ENCODE data around the gene PTGIS. TPM values are rescaled to one million over a fixed set of nuclear protein-coding genes. Genes with fewer than 3 reads are reported as not detected.

PTGIS gene
- total and polyA plus RNA-seq, 2 experiments from 2014 or later, result 109 to 192 TPM

DNA sequence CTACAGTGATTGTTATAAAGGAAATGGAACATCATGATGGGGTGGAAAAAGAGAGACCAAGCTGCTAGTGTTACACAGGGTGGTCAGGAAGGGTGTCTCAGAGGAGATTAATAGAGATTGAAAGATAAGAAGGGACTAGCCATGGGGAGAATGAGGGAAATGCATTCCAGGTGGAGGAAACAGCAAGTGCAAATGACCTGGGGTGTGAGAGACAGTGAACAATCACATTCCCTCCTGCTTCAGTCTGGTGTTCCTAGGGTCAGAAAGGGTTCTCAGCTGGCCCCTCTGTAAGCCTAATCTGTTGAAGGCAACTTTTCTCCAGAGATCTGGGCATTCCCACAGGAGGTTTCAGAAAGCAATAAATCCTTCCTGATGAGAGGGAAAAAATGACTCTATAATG lies 81.9 kb downstream of the PTGIS start:
- Histone ChIP-seq H3K4me2 (ENCODE audit: unreplicated experiment) (no peak overlapping the region), H4K20me1 (ENCODE audit: insufficient read depth) (no peaks in the 10 kb centered on the region), H3K36me3 (ENCODE audit: low read depth) (no peaks in the 10 kb centered on the region), H3K4me3 (no peak overlapping the region), H3F3A (ENCODE audit: insufficient read depth) (no peaks in the 10 kb centered on the region), H3K27ac (no peak overlapping the region), H3K4me1 (ENCODE audit: insufficient read depth) (no peaks in the 10 kb centered on the region), H3K9me2 (ENCODE audit: insufficient read depth) (no peaks in the 10 kb centered on the region), H2AFZ (no peak overlapping the region), H3K27me3 (replicated peaks; ENCODE audit: insufficient read depth) (peaks cover 58% of the 10 kb centered on the region), H3K79me2 (ENCODE audit: insufficient read depth) (no peaks in the 10 kb centered on the region), H3K9me3 (ENCODE audit: low read depth) (no peaks in the 10 kb centered on the region), H3K9ac (no peak overlapping the region)
- TF ChIP-seq EZH2 (IDR thresholded peaks at IDR 0.05; ENCODE audit: insufficient read depth, poor library complexity, severe bottlenecking), result no peak
- TF ChIP-seq EZH2phosphoT487 (IDR thresholded peaks at IDR 0.05; ENCODE audit: insufficient read depth, low read depth), result no peak
- no peak for DNase-seq
- in situ Hi-C loops (cut with MboI), result no loop called here

DNA sequence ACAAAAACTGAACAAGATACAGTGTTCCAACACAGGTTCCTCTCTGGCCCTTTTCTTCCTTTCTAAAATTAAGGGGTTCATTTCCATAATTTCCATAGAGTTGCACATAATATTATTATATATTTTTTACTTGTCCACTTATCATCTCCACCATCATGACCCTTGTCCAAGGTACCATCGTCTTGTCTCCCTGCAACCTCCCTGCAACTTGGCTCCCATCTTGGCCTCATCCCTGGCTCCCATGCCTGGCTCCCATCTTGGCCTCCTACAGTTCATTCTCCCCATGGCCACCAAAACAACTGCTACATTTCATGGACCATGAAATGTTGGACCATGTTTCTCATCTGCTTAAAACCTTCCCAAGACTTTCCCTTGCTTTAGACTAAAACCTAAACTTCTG lies 82.4 kb downstream of the PTGIS start:
- Histone ChIP-seq H3K9me2 (ENCODE audit: insufficient read depth) (no peaks in the 10 kb centered on the region), H2AFZ (no peak overlapping the region), H3K4me3 (no peak overlapping the region), H4K20me1 (ENCODE audit: insufficient read depth) (no peaks in the 10 kb centered on the region), H3K79me2 (ENCODE audit: insufficient read depth) (no peaks in the 10 kb centered on the region), H3K27me3 (replicated peaks; ENCODE audit: insufficient read depth) (peaks cover 53% of the 10 kb centered on the region), H3K4me2 (ENCODE audit: unreplicated experiment) (no peak overlapping the region), H3K9ac (no peak overlapping the region), H3F3A (ENCODE audit: insufficient read depth) (no peaks in the 10 kb centered on the region), H3K36me3 (ENCODE audit: low read depth) (no peaks in the 10 kb centered on the region), H3K4me1 (ENCODE audit: insufficient read depth) (no peaks in the 10 kb centered on the region), H3K9me3 (ENCODE audit: low read depth) (no peaks in the 10 kb centered on the region), H3K27ac (no peak overlapping the region)
- DNase-seq, result no peak
- TF ChIP-seq EZH2phosphoT487 (IDR thresholded peaks at IDR 0.05; ENCODE audit: insufficient read depth, low read depth) (no peak), EZH2 (IDR thresholded peaks at IDR 0.05; ENCODE audit: insufficient read depth, poor library complexity, severe bottlenecking) (no peak)
- WGBS, 2 experiments (ENCODE audit: low coverage in 1 of 2, low lambda C conversion rate in 2 of 2, missing lambda C conversion rate in 2 of 2), result 39 to 40% methylated on average over 1 of the region's 1 CpG
- in situ Hi-C loops (cut with MboI), result no loop called here

DNA sequence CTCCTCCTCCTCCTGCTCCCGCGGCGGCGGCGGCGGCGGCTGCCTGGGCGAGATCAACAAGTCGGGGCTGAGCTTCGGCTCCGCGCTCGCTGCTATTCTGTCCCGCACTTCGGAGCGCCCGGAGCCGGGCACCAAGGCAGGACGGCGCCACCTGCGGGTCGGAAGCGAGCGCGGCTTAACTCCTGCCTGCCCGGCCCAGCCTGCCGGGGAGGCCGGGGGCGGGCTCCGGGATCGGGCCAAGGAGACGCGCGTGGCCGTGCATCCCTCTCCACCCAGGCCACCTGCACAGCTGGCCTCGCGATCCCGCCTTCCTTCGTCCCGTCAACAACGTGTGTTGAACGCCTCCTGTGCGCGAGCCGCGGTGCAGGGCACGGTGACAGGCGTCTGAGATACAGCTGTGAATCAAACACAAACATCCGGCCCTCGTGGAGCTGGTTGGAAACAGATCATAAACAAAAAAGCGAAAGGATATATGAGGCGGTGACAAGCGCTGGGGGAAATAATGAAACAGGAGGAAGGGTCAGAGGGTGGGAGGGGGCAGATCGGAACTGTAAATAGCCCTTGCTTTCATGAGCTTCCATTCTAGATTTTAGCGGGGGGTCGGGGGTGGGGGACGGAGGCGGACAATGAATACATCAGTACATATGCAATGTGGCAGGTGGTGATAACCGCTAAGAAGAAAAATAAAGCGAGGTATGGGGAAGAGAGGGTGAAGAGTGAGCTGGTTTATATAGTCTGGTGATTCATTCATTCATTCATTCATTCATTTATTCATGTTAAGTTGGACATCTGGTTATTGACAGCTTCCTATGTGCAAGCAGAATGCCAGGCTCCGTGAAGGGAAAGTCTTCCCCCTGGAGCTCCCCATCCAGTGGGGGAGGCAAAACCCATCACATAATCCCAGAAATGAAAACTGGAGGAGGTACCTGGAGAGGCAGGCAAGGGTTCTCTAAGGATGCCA lies 83.5 kb downstream of the PTGIS start:
- Histone ChIP-seq H3K4me3 (peak overlapping the region; percentile 69), H3F3A (ENCODE audit: insufficient read depth) (no peaks in the 10 kb centered on the region), H3K4me1 (ENCODE audit: insufficient read depth) (no peaks in the 10 kb centered on the region), H4K20me1 (ENCODE audit: insufficient read depth) (no peaks in the 10 kb centered on the region), H3K27me3 (replicated peaks; ENCODE audit: insufficient read depth) (peaks cover 55% of the 10 kb centered on the region), H3K79me2 (ENCODE audit: insufficient read depth) (no peaks in the 10 kb centered on the region), H3K9me3 (ENCODE audit: low read depth) (no peaks in the 10 kb centered on the region), H3K27ac (no peak overlapping the region), H3K9ac (no peak overlapping the region), H3K4me2 (ENCODE audit: unreplicated experiment) (peak overlapping the region; percentile 81), H3K36me3 (ENCODE audit: low read depth) (no peaks in the 10 kb centered on the region), H2AFZ (peak overlapping the region; percentile 47; the same call in 1 of the 2 replicates), H3K9me2 (ENCODE audit: insufficient read depth) (no peaks in the 10 kb centered on the region)
- WGBS, 2 experiments (ENCODE audit: low coverage in 1 of 2, low lambda C conversion rate in 2 of 2, missing lambda C conversion rate in 2 of 2), result 2% methylated on average over 46 to 61 of the region's 61 CpGs
- TF ChIP-seq EZH2phosphoT487 (IDR thresholded peaks at IDR 0.05; ENCODE audit: insufficient read depth, low read depth) (no peak), EZH2 (IDR thresholded peaks at IDR 0.05; ENCODE audit: insufficient read depth, poor library complexity, severe bottlenecking) (no peak)
- DNase-seq, result peak; percentile 90
- in situ Hi-C loops (cut with MboI), result no loop called here

DNA sequence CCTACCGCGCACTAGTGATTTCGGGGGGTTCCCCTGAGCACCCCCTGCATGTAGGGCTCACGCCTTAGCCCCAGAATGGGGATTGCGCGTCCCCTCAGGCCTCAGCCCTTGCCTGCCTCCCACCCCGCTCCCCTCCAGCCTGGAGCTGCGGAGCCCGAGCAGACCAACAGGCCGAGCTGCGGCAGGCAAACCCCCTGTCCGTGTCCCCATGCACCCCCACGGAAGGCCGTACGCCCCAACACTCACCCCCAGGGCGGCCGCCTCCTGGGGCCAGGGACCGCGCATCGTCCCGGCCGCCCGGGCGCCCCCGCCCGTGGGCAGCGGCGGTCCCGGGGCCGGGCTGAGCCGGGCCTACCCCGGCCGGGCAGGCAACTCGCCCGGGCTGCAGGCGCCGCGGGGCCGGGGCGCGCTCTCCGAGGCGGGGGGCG lies 84.2 kb downstream of the PTGIS start:
- in situ Hi-C loops (cut with MboI), result no loop called here
- TF ChIP-seq EZH2phosphoT487 (IDR thresholded peaks at IDR 0.05; ENCODE audit: insufficient read depth, low read depth), result no peak
- no peak for TF ChIP-seq EZH2 (IDR thresholded peaks at IDR 0.05; ENCODE audit: insufficient read depth, poor library complexity, severe bottlenecking)
- Histone ChIP-seq H3K9me2 (ENCODE audit: insufficient read depth) (no peaks in the 10 kb centered on the region), H3K4me2 (ENCODE audit: unreplicated experiment) (no peak overlapping the region), H3K79me2 (ENCODE audit: insufficient read depth) (no peaks in the 10 kb centered on the region), H3K9ac (no peak overlapping the region), H2AFZ (no peak overlapping the region), H3K4me3 (peak overlapping the region; percentile 35; the same call in 1 of the 2 replicates), H3F3A (ENCODE audit: insufficient read depth) (no peaks in the 10 kb centered on the region), H3K27ac (no peak overlapping the region), H3K4me1 (ENCODE audit: insufficient read depth) (no peaks in the 10 kb centered on the region), H3K27me3 (replicated peaks; ENCODE audit: insufficient read depth) (peaks cover 51% of the 10 kb centered on the region), H3K36me3 (ENCODE audit: low read depth) (no peaks in the 10 kb centered on the region), H4K20me1 (ENCODE audit: insufficient read depth) (no peaks in the 10 kb centered on the region), H3K9me3 (ENCODE audit: low read depth) (no peaks in the 10 kb centered on the region)
- 2 to 6% methylated on average over 17 to 22 of the region's 44 CpGs for WGBS, 2 experiments (ENCODE audit: low coverage in 1 of 2, low lambda C conversion rate in 2 of 2, missing lambda C conversion rate in 2 of 2)
- no peak for DNase-seq
